HG03066 (cell line): ENCODE measurements around the gene OR4D6.
"Not testable (repeated sequence)": the region's sequence is repeated elsewhere in the genome, so short reads cannot be mapped to it uniquely, and the experiment has no call there.

Source experiments
- ATAC-seq: cut with Tn5 transposase; IDR thresholded peaks from one replicate; pipeline ENCODE4 v1.9.1; 2021; ENCODE audit warnings: low read depth; ENCODE audit not compliant: unreplicated experiment

OR4D6 gene

DNA sequence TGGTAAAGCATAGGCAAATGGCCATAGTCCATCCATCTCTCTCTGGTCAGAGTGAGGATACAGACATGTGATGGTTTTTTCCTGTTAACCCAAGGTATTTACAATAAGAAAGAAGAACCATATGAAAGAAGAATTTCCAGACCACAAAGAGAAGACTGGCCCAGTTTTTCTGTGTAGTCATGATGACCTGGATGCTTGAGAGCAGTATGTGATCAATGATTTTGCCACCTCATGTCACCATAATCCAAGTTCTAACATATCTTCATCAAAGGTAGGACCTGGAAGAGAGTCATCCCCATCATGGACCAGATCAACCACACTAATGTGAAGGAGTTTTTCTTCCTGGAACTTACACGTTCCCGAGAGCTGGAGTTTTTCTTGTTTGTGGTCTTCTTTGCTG is at the start of gene OR4D6:
TSS of gene OR4D6 (plus strand) at position 301 of the 400 bp plus-strand sequence. CDS start at position 301, 0 bp downstream.
- ATAC-seq, result no peak

DNA sequence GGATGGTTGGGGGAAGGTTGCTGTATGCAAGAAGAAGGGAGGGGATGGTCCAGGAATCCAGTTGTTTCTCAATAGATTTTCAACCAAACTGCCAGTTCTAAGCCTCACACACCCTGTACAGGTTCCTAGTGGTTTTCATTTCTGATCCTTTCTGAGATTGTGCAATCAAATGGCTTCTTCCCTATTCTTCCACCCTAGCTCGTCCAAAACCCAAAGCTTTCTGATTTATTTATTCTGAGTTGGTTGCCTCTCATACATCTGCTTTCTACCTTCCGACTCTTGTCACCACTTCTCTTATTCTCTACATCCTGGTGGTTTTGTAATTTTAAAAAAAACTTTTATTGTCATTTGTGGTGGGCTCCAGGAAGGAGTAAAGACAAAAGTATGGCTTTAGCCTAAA is 43.1 kb upstream of the OR4D6 start:
- ATAC-seq, result no peak

DNA sequence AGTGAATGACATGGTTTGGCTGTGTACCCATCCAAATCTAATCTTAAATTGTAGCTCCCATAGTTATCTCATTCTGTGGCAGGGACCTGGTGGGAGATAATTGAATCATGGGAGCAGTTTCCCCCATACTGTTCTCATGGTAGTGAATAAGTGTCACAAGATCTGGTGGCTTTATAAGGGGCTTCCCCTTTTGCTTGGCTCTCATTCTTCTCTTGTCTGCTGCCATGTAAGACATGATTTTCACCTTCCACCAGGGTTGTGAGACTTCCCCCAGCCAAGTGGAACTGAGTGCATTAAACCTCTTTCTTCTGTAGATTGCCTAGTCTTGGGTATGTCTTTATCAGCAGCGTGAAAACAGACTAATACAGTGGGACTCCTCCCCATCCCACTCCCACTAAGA is 41.6 kb upstream of the OR4D6 start:
- ATAC-seq, result no peak

DNA sequence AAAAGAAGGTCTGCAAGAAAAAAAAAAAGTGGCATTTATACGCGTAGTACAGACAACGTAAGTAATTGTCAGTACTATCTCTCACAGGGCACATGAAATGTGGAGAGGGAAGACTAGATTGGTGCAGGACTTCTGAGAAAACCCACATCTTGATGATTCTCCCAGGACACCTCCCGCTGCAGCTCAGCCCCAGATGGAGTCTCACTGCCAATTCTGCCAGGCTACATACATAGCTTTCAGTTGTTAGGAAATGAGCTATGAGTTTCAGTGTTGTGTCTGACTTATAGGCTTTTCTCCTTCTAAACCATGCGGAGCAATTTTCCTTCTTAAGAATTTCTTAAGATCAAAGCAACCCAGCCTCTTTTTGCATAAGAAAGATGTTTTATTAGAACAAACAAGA is 40.1 kb upstream of the OR4D6 start:
- ATAC-seq, result no peak

DNA sequence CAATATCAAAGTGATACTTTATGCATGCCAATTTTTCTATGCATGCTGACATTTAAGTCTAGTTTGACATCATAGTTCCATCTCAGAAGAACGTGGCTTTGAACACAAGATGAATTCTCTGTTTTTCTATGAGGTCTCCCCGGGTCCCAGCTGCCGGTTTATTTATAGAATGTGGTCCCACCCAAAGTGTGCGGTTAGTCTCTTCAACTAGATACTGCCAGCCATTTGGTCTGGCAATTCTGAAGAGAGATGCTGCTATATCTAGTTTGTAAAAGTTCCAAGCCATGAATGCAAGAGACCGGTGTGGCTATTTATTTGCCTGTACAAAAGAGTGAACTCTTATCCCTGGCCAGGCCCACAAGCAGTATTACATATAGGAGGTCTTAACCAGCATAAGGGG is 39.7 kb upstream of the OR4D6 start:
- ATAC-seq, result no peak

DNA sequence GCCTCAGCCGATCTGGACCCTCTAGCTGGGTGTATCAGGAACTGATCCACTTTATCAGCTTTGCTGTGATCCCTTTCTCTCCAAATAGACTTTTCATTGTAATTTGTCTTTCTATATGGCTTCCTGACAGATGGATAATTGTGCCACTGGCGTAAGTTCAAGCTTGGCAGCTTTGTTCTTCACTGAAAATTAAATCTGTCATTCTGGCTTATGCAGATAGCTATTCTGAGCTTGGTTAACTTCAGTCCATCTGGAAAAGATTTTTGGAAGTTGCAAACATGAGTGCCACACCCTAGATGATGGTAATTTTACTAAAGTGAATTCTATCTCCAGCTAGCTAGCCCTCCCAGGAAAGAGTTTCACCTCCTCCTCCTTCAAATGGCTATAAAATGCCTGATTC is 38.6 kb upstream of the OR4D6 start:
- no peak for ATAC-seq

DNA sequence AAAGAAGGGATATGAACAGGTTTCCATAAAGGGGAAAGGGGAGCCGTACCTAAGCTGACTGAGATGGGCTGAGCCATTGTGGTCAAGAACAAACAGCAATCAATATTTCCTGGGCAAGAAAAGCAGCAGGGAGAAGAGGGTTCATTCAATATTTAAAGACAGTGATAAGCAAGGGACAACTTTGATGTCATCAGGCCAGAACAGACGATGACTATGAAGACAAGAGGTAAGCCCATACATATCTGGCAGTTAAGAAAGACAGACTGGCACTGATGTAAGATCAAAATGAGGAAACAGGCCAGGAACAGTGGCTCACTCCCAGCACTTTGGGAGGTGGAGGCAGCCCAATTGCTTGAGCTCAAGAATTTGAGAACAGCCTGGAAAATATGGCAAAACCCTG is 32.9 kb upstream of the OR4D6 start:
- ATAC-seq, result no peak

DNA sequence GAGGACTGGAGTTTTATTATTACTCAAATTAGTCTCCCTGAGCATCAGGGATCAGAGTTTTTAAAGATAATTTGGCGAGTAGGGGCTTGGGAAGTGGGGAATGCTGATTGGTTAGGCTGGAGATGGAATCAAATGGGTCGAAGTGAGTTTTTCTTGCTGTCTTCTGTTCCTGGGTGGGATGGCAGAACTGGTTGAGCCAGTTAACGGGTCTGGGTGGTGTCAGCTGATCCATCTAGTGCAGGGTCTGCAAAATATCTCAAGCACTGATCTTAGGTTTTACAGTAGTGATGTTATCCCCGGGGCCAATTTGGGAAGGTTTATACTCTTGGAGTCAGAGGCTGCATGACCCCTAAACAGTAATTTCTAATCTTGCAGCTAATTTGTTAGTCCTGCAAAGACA is 31.6 kb upstream of the OR4D6 start:
- no peak for ATAC-seq

DNA sequence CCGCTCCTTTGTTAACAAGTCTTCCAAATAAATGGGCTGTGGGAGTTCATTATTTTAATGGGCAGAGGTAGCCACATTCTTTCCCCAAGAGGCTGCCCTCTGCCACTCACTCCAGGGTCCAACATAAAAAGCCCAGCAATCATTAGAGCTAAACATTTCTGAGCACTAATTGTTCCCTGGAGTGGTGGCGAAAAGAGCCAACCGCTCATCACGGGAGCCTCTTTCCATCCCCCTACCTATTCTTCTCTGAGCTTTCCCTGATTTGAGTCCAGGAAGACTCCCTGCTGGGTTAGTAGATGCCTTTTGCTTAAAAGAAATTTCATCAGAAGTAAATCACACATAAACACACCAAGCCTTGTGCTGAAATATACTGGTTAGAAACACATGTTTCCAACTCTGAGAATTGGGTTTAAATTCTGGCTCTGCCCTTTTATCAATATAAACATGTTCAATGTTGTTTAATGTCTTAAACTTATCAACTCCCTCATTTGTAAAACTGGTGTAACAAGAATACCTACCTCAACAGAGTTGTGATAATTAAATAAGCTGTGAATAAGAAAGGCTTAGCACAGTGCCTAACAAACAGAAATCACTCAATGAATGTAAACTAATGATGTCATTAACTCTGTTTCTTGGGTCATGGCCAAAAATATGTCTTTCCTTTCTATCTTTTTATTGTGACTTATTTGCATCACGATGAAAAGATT is 30.2 kb upstream of the OR4D6 start, which contains the start of gene OR5A2:
TSS of gene OR5A2 (minus strand) at position 53 of the 707 bp plus-strand sequence. CDS start 3,460 bp downstream, outside the sequence.
- no peak for ATAC-seq

DNA sequence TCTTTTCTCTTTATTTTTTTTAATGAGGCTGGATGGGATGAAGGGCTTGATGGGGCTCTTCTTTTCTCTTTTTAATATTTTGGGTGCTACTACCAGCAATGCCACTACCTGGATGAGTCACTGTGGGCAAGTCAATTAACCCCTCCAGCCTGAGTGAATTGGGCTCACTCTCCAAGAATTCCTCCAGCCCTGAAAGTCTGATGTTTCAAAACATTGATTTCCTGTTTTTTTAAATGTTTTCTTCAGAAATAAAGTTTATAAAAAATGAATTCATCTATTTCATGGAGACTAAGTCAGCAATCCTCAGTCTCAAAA is 29.7 kb upstream of the OR4D6 start:
- ATAC-seq, result no peak

DNA sequence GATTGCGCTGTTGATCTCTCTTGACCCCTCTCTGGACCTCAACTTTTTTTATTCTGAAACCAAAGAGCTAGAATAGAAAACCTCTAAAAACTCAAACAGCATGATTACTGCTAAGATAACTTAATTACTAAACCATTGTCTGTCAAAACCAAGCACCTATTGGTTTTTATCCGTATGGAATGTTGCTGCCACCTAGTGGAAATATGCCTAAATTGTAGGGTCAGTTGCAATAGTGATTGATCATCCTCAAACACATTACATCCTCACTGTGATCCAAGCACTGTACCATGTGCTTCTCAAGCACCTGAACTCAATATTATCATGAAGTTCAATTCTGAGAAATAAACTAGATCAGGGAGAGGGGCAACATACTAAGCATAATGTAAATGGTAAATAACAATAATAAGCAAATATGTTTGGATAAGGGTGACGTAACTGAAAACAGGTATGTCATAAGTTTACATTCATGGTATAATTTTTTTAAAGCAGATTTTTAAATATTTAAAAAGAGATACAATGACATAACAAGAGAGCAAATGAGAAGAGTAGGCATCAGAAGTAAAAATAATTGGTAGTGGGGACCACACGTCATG is 26.7 kb upstream of the OR4D6 start:
- ATAC-seq, result no peak

DNA sequence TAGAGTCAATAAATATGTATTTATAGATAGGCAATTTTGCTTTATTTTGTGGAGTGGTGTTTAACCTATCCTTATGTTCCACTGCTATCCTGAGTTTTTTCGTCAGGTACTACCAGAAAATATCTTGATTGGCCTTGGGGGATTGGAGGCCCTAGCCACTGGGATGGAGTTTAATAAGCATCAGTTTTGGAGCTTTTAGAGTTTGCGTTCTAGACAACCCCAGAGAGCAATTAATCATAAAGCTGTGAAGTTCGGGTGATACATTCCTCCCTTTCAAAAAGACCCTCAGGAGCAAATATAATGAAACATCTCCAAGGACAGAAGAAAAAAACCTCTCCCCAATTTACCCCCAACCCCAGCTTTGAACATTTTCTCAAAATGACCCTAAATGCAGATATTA is 20.6 kb upstream of the OR4D6 start, which contains the start of gene OR5A1:
TSS of gene OR5A1 (plus strand) at position 301 of the 400 bp plus-strand sequence. CDS start 6,700 bp downstream, outside the sequence.
- no peak for ATAC-seq

DNA sequence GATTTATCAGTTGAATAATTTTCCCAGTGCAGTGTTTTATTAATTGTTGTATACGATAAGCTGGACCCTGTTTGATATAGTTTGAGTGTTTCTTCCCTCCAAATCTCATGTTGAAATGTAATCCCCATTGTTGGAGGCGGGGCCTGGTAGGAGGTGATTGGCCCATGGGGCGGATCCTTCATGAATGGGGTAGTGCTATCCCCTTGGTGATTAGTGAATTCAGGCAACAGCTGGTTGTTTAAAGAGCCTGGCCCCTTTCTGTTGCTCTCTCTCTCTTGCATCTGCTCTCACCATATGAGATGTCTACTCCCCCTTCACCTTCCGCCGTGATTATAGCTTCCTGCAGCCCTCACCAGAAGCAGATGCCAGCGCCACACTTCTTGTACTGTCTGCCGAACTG is 19.0 kb upstream of the OR4D6 start:
- no peak for ATAC-seq

DNA sequence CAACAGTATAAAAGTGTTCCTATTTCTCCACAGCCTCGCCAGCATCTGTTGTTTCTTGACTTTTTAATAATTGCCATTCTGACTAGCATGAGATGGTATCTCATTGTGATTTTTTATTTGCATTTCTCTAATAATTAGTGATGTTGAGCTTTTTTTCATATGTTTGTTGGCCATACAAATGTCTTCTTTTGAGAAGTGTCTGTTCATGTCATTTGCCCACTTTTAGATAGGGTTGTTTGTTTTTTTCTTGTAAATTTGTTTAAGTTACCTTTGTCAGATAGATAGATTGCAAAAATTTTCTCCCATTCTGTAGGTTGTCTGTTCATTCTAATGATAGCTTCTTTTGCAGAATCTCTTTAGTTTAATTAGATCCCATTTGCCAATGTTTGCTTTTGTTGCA is 11.1 kb upstream of the OR4D6 start:
- not testable (repeated sequence) for ATAC-seq

DNA sequence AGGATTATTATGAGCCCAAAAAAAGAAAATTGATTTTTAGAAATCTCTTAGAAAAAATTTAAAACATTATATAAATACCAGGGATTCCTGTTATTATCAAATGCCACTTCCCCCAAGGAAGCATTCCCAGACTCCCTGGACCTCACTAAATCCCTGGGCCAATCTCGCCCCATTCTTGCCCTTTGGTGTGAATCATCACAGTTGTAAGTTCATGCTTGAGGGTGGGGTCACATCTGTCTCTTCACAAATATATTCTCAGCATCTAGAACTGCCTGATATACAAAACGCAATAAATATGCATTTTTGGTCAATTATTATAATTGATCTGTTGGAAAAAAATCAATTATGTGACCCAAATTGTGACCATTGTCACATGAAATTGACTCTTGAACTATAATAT is 8.3 kb upstream of the OR4D6 start:
- no peak for ATAC-seq

DNA sequence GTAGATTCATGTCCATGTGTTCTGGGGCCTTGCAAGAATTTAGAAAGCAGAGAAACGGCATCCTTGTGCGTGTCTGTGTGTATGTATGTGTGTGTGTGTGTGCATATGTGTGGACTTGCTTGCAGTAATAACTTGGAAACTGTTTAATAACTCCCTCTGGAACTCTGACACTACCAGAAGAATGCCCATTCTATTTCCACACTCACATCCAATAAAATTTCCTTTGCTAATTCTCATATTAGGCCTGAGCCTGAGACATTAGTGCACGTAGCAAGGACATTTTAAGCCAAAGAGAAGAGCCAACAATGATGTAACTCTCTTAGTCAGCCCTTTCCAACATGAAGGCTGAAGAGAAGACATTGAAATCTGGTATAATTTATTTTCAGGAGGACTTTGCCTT is 3.2 kb downstream of the OR4D6 start:
- no peak for ATAC-seq

DNA sequence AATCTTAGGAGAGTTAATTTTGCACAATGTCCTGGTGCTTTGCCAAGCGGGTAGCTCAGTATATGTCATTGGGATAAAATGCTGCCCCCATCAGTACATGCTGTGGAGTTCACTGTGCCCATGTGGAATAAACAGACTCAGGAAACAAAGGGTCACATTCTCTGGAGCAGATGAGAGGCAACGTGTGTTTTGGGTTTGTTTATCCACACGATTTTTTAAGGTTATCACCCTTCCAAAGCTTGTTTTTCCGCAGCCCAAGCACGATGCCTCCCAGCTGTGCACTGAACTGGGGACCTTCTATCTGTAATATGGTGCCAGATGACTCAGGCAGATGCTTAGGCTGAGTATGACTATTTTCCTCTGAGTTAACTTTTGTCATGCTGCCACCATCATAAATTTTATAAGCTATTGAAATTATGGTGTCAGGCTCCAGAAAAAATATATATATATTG is 6.5 kb downstream of the OR4D6 start:
- ATAC-seq, result no peak

DNA sequence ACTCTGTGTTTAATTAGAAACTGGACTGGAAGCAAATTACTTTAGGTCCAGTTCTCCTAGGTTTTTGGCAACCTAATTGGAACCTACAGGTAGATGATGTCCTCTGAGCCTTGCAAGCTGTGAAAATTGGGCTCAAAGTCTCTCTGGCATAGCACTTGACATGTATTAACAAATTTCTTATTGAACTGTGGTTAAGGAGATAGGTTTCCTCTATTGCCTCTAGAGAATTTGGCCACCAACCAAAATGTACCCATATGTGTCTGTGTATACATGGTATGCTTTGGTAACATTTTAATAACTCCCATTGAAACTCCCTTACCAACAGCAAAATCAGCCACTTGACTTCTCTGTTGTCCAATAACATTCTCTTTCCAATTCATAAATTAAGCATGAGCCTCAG is 16.3 kb downstream of the OR4D6 start, which contains the start of gene OR4D10:
TSS of gene OR4D10 (plus strand) at position 301 of the 400 bp plus-strand sequence. CDS start 4,115 bp downstream, outside the sequence.
- ATAC-seq, result no peak

DNA sequence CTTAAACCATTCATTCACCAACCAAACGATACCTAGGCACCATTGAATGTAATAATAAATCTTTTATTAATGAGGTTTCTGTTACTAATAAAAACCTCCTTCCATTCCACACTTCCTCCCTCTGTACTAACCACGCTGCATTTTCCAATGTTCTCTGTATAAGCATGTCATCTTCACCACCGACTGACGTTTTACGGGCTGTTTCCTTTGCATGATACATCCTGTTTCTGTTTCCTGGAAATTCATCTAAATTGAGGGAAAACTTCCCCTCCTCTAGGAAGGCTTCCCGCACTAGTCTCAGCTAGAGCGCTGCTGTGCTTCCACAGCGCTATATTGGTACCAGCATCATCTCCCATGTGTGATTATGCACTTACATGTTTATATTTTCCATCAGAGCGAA is 18.4 kb downstream of the OR4D6 start:
- no peak for ATAC-seq

DNA sequence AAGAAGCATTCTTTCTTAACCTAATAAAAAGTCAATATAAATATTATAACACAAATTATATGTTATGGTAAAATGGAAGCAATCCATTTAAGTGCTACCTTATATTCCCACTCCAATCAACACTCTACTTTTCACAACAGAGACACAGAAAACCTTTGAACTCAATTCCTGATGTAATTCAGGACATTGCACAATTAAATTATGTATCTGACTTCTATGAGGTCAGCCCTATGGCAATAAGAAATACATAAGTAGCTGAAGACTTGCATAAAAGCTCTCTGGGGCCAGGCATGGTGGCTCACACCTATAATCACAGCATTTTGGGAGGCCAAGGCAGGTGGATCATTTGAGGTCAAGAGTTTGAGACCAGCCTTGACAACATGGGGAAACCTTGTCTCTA is 23.1 kb downstream of the OR4D6 start:
- no peak for ATAC-seq

DNA sequence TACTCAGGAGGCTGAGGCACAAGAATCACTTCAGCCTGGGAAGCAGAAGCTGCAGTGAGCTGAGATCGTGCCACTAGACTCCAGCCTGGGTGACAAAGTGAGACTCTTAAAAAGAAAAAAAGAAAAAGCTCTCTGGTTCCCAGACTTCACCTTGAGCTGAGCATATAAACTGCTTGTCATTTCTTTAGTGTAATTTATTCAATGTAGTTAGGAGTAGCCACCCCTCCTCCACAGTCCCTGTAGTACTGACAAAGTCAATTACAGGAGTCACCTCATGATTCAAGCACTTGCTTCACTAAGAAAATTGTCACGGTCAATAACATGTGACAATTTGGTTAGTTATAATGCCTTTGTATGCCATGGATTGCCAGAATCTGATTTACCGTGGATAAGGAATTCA is 23.6 kb downstream of the OR4D6 start:
- no peak for ATAC-seq

DNA sequence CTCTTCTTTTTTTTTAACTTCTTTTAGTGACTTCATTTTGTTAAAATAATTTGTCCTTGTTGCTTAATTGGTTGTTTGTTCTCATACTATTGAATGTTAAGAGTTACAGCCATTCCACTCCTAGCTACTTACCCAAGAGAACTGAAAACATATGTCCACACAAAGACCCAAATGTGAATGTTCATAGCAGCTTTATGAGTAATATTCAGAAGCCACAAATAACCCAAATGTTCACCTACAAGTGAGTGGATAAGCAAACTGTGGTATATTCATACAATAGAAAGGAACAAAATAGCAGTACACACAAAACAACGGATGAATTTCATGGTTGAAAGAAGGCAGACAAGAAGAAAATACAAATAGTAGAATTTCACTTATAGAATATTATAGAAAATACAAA is 45.2 kb downstream of the OR4D6 start:
- no peak for ATAC-seq
